ENCODE results near the gene SEMA5B.

GRCh38 chr3:122886946-122887345 is 140.6 kb downstream of the SEMA5B start:
- TF ChIP-seq CTCF (IDR thresholded peaks at IDR 0.05) (no peak), ZFX (IDR thresholded peaks at IDR 0.05; ENCODE audit: borderline replicate concordance) (no peak)
